Measurements from ENCODE around the gene DZIP1.

- no peak for TF ChIP-seq CBX5 (IDR thresholded peaks at IDR 0.05; ENCODE audit: low read depth)
- no peak for TF ChIP-seq ZBTB33 (IDR thresholded peaks at IDR 0.05)
These were observed 6.2 kb upstream of the DZIP1 start for GRCh38 chr13:95650696-95651095.
